GM12801 (cell line): ENCODE results near the gene PRR5.

ENCODE experiments used
- CTCF ChIP-seq: IDR thresholded peaks from one replicate; pipeline ENCODE4 v1.5.1; 2011; ENCODE audit warnings: control low read depth; ENCODE audit not compliant: insufficient read length; ENCODE audit errors: extremely low read depth

The PRR5 gene

GRCh38 chr22:44677353-44677840, 24.6 kb upstream of the PRR5 start:
- TF ChIP-seq CTCF: no peak

DNA sequence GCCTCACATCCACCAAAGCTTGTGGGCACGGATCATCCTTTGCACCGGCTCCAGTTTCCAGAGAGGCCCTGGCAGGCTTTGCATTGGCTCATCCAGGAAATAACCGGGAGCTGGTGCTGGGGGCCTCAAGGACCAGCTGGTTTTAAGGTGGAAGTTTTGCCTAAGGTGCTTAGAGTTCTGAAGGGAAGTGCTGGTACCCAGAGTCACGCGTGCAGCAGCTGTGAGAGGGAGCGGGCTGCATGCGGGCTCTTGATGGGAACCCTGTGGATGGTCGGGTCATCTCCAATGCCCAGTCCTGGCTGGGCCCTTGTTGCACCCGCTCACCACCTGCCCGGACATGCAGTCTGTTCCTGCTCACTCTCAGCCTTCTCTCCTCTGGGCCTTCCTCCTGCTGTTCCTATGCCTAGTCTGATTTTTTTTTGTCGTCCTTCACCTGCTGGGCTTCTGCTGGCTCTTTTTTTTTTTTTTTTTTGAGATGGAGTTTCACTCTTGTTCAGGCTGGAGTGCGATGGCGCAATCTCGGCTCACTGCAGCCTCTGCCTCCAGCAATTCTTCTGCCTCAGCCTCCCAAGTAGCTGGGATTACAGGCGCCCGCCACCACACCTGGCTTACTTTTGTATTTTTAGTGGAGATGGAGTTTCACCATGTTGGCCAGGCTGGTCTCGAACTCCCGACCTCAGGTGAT, 24.0 kb upstream of the PRR5 start:
- no peak for TF ChIP-seq CTCF

DNA sequence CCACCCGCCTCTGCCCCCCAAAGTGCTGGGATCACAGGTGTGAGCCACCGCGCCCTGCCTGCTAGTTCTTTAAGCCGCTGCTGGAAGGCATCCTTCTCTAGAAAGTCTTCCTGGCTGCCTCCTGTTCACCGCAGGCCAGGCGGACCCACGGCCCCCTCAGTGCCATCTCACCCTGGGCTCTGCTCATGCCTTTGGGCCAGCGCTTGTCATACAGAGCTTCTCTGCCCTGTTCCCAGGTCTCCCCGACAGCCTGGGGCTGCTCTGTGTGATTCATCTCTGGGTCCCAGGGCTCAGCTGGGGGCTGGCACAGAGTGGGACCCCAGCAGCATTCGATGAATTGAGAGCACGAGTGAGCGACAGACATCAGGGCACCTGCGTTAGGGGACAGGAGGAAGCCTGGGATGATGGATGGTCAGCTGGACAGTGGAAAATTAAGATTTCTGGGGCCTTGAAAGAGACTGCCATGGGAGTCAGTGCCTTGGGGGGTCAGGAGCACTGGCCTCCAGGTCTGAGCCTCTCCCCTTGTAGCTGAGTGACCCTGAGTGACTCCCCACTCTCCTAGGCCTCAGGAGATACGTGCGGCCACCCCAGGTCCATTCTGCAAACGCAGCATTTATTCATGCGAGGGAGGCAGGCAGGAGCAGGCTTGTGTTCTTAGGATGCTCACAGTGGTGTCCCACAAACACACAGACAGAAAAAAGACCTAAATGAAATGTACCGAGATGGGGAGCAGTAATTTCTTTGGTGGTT, 23.3 kb upstream of the PRR5 start:
- TF ChIP-seq CTCF: no peak

GRCh38 chr22:44680058-44680457, 21.9 kb upstream of the PRR5 start:
- TF ChIP-seq CTCF: no peak

DNA sequence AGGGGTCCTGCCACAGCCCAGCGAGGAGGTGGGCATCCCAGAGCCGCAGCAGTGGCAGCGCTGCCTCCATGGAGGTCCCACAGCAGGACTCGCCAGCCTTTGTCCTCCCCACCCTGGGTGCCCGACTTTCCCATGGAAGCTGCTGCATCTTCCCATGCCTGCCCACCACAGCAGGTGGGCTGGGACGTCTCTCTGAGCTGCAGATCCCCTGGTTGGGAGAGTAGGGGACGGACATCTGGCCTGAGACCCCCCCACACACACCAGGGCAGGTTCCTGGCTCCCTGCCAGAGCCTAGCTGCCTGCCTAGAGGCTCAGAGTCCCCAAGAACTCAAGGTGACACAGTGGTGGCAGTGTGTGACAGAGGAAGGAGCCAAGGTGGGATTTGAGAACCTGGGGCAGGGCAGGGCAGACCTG, 21.5 kb upstream of the PRR5 start:
- TF ChIP-seq CTCF: no peak

GRCh38 chr22:44682556-44683168, 19.3 kb upstream of the PRR5 start:
- TF ChIP-seq CTCF: no peak

GRCh38 chr22:44683237-44683636, 18.8 kb upstream of the PRR5 start:
- TF ChIP-seq CTCF: no peak
